H1 (cell line): ENCODE data around the gene RAET1G. TPM values are rescaled to one million over a fixed set of nuclear protein-coding genes. Genes with fewer than 3 reads are reported as not detected.

ENCODE experiments used
- CHD2 ChIP-seq: IDR thresholded peaks from 2 replicates; pipeline ENCODE4 v1.6.1; 2012; ENCODE audit warnings: low read length, improper control_type of control experiment
- KDM1A ChIP-seq: fragments of 200-600, 300-600 bp; sonication (generic); IDR thresholded peaks from 2 replicates; pipeline ENCODE4 v1.7.1; 2016; ENCODE audit warnings: mild to moderate bottlenecking, low read length, borderline replicate concordance
- KDM4A ChIP-seq: IDR thresholded peaks from one replicate; pipeline ENCODE4 v1.7.1; 2012; ENCODE audit warnings: low read depth, mild to moderate bottlenecking, moderate library complexity, low read length, inconsistent platforms; ENCODE audit not compliant: severe bottlenecking
- PHF8 ChIP-seq: fragments of 200-600 bp; sonication (generic); conservative IDR thresholded peaks from 2 replicates; pipeline ENCODE4 v1.7.1; 2012; ENCODE audit warnings: low read depth, mild to moderate bottlenecking, inconsistent platforms, low read length, moderate library complexity
- TEAD4 ChIP-seq: IDR thresholded peaks from 2 replicates; pipeline ENCODE4 v1.6.1; 2012; ENCODE audit warnings: low read depth, low read length, inconsistent platforms, mixed read lengths
- polyA plus RNA-seq, 7 experiments: library from polyadenylated mRNA; depleted of rRNA in 3 of 7; stranded (reverse) in 5 of 7; unstranded in 2 of 7; fragments of >200 nt in 5 of 7; fragments of 200-250 nt in 2 of 7; gene quantifications; 1 replicate in 5 of 7; 2 replicates in 1 of 7; 4 replicates in 1 of 7; pipeline versions ENCODE4 v1.2.1 to v1.2.3, GENCODE V29; 2011 to 2013; ENCODE audit warnings: missing spikeins in 2 of 7, mixed read lengths in 2 of 7
- total RNA-seq: library from RNA; stranded (reverse); fragmentation: NEBNext Ultra II Directional; extraction: Animal tissue kit (Norgen Biotek cat#: 25700); gene quantifications from 2 replicates; pipeline ENCODE4 v1.2.1, GENCODE V29; 2021
- TF ChIP-seq, protein P1 (sequence below): IDR thresholded peaks from 2 replicates; pipeline ENCODE4 v1.6.1; 2011; ENCODE audit warnings: low read length, improper control_type of control experiment

Gene RAET1G
- total and polyA plus RNA-seq, 2 of the 8 experiments (the other 6 are each of a cell fraction or from before 2014, with no cell fraction given): 0.08 TPM; not detected in 1

GRCh38 chr6:149881066-149881766 is 41.7 kb downstream of the RAET1G start (continued):
- TF ChIP-seq KDM1A: no peak
- TF ChIP-seq, protein P1, sequence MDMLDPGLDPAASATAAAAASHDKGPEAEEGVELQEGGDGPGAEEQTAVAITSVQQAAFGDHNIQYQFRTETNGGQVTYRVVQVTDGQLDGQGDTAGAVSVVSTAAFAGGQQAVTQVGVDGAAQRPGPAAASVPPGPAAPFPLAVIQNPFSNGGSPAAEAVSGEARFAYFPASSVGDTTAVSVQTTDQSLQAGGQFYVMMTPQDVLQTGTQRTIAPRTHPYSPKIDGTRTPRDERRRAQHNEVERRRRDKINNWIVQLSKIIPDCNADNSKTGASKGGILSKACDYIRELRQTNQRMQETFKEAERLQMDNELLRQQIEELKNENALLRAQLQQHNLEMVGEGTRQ: no peak
- TF ChIP-seq PHF8: no peak
- no peak for TF ChIP-seq KDM4A
- no peak for TF ChIP-seq TEAD4
- no peak for TF ChIP-seq CHD2
- TF ChIP-seq, all 59 proteins: peak for 0
